Fibroblast of upper back skin (primary cell): ENCODE measurements around the gene AGPAT4.
"Not testable (repeated sequence)": the region's sequence is repeated elsewhere in the genome, so short reads cannot be mapped to it uniquely, and the experiment has no call there.

Experiments used
- DNase-seq: peaks from one replicate; pipeline ENCODE4 v3.0.0-alpha.2; 2013

AGPAT4 gene

DNA sequence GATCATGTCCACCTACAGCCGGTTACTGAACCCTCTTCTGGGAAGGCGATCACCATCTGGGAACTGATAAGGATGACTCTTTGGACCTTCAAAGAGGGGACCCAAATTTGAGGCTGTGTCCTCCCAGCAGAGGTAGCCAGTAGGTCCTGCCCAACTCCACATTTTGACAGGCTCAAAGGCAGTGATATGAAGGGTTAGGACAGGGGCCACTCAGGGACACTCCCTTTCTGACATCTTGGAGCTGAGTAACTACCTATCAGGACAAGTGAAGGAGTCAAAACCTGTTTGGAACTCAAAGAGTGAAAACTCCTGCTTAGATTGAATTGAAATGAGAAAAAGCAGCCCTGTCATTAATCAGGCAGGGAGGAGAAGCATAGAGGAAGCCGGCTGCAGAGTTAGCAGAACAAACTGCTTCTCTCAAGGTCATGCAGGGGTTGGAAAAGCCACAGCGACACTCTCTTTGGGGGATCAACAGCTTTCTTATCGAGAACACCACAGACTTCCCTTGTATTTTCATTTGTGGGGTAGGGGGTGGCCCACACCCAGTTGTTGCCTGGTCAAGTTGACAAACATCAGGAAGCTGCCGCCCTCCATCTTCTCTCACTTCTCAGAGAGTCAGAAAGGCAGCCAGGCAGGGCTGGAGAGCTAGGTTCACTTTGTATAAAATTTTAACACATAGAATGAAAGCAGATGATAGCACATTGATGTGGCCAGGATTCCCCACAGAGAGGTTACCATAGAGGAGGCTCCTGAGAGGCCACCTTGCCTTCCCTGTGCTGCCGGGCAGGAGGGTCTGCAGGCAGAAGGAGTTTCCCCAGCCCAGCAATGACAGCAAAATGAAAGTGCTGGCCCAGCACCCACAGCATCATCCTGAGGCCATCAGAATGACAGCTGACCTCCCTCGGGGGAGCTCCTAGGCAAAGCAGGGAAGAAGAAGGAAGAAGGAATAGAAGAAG lies 47.6 kb downstream of the AGPAT4 start:
- DNase-seq, result no peak

DNA sequence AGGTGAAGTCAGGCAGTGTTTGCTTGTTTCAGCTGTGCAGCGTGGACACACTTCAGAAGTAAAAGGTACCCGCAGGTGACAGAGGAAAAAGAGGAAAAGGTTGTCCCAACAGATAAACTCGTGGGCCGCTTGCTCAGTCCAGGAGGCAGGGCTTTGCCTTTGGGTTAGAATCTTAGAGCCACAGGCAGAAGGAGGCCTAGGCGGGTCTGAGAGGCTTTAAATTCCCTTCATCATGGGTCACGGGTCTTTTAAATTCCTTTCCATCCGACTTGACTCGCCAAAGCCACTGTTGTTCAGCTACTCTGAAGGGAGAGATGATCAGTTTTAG lies 48.2 kb downstream of the AGPAT4 start:
- no peak for DNase-seq

GRCh38 chr6:161224951-161225680 lies 48.7 kb downstream of the AGPAT4 start:
- DNase-seq, result not testable (repeated sequence)

DNA sequence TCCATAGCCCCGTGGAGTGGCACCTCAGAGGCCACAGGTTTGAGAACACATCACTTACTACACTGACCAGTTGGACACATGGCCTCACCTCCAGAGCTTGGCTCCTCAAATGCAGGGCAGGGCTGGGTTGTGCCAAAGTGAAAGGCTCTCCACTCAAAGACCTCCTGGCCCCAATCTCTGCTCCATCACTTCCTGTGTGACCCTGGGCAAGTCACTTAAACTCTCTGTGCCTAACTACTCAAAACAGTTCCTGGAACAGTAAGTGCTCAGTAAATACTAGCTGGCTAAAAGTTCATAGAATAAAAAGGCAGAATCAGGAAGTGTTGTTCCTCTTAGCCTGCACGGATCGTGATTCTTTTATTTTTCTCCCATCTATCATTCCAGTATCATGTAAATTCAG lies 50.2 kb downstream of the AGPAT4 start:
- DNase-seq, result no peak

DNA sequence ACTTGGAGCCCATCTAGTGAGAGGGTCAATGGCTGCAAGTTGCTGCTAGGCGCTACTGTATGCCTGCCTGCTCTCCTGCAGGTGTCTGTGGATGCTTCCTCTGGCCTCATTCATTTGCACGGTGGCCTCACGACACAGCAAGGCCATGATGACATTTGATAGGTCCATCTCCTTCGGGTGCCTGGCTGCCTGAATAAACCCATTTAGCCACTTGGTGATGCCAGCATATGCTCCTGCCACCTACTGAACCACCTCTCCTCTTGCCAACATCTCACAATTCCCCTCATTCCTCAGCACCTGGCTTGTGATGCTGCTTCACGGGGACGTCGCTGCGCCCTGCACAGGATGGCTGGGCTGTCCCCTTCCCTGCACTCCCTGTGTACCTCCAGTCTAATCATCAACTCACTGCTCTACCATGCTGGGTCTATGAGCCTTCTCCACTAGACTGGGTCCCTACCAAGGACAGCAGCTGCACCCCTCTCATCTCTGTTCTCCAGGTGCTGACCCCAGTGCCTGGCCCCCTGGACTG lies 51.1 kb downstream of the AGPAT4 start:
- no peak for DNase-seq

DNA sequence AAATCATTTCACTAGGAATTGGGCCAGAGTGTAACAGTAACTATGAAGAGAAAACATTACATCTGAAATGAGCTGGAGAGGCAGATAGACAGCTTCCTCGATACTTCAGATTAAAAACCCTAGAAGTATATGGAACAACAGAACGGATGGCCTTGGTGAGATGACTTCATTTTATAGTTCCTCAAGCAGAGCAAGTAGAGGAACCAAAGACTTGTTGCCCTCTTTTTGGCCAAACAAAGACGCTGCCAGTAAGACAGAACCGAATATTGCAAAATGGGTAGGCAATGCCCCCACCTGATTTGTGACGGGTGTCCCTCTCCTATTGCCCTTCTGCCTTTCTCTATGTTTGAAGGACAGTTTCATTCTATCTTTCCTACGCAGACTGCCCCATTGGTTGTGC lies 53.5 kb downstream of the AGPAT4 start:
- no peak for DNase-seq

DNA sequence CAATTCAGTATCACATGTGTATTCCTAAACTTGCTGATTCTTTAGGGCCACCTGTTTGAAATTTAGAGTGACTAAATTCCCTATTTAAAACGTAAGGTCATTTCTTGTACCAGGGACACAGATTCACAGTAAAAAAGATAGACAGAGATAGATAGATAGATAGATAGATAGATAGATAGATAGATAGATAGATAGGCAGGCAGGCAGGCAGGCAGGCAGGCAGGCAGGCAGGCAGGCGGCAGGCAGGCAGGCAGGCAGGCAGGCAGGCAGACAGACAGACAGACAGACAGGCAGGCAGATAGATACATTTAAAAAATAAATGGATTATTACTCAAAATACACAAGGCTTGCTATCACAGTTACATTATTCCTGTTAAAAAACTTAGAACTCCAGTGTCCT lies 54.2 kb downstream of the AGPAT4 start:
- no peak for DNase-seq

DNA sequence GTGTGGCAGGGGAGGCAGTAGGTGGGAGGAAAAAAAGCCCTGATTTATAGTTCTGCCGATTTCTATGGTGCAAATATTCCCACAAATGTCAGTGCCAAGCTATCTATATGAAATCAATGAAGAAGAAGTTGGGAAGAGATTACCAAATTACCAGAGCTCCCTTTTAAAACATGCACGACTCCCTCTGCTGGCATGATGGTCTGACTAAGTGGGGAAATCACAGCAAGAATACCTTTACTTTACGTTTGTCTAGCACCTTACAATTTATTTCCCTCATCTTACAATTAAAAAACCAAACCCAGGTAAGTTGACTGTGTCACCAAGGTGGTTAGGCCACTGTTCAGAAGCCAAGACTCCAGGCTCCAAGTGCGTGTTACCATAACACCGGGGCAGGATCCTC lies 55.6 kb downstream of the AGPAT4 start:
- no peak for DNase-seq

GRCh38 chr6:161217628-161218027 lies 56.2 kb downstream of the AGPAT4 start:
- no peak for DNase-seq

GRCh38 chr6:161216616-161217205 lies 57.1 kb downstream of the AGPAT4 start:
- DNase-seq, result no peak

- DNase-seq, result no peak
Measured at GRCh38 chr6:161215876-161216615, 57.8 kb downstream of the AGPAT4 start.

DNA sequence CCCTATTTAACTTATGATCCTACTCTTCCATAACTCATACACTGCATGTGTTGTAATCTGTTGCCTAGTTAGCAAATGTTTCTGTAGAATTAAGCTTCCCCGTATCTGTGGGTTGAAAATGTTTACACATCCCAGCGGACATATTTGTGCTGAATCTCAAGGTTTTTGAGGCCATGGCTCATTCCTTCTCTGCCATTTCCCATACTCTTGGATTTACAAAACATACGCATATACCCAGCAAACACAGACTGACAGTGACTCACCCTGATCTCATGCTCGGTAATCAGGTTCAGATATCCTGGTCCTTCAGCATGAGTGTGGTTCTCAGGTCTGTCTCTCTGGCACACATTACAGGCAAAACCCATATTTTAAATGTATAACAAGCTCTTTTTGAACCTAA lies 58.7 kb downstream of the AGPAT4 start:
- peak; percentile 88 for DNase-seq

DNA sequence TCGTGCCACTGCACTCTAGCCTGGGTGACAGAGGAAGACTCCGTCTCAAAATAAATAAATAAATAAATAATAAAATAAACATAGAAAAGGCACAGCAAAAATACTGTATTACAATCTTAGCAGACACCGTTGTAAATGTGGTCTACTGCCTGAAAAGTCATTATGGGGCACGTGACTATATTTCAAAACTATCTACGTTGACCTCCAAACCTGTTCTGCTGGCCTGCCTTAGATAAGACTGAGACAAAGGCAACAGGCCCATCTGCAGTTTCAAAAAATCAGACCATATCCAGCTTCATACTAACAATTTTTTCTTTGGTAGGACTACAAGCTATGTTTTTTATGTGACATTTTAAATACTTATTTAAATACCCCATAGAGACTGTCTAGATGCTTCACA lies 59.1 kb downstream of the AGPAT4 start:
- no peak for DNase-seq

DNA sequence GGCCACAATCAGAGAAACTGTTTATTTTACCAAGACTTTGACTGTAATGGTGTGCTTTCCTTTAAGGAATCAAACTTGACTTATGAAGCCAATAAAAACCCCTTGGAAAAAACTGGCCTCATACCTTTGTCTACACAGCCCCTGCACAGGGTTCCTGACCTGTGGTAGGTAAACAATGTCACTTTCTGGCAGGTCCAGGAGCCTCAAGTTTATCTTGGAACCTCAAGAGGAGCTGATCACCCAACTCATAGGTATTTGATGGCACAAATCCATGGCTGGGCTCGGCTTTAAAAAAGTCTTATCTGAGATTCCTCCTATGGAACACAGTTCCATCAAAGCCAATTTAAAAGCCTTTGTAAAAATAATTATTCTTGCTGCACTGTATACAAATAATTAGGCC lies 61.0 kb downstream of the AGPAT4 start:
- DNase-seq, result no peak

DNA sequence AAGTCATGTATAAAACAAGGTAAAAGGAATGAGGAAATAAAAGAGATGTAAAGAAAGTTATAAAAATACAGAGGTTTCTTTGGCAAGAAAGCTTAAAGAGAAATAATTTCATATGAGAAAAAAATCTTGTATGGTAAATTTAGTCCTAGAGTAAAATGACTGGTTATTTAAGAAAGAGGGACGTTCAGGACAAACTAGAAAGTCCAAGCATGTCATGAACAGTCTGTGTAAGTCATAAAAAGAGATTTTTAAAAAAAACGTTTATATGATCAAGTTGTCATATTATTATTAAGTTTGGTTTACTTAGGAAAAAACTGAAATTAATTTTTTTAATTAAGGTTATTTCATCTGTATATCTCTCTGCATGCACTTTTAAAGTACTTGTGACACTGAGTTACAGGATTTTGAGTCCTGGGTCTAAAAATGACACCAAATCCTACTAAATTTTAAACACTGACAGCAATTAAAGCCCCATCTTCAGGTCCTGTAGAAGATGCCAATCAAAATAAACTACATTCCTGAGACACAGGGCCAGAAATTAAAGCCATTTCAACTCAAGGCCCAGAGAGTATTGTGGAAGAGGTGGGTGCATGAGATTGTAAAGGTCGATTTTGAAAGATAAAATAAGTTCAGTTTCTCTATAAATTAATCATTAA lies 62.4 kb downstream of the AGPAT4 start:
- no peak for DNase-seq

GRCh38 chr6:161210857-161211256 lies 63.0 kb downstream of the AGPAT4 start:
- no peak for DNase-seq

- DNase-seq, result no peak
Measured at GRCh38 chr6:161207200-161207599, 66.7 kb downstream of the AGPAT4 start.

GRCh38 chr6:161204866-161205557 lies 68.8 kb downstream of the AGPAT4 start:
- DNase-seq, result no peak

GRCh38 chr6:161200610-161201370 lies 73.1 kb downstream of the AGPAT4 start:
- DNase-seq, result no peak

GRCh38 chr6:161199850-161200249 lies 74.0 kb downstream of the AGPAT4 start:
- no peak for DNase-seq
